ENCODE measurements around the gene PHAX.
"Not testable (repeated sequence)": the region's sequence is repeated elsewhere in the genome, so short reads cannot be mapped to it uniquely, and the experiment has no call there.

DNA sequence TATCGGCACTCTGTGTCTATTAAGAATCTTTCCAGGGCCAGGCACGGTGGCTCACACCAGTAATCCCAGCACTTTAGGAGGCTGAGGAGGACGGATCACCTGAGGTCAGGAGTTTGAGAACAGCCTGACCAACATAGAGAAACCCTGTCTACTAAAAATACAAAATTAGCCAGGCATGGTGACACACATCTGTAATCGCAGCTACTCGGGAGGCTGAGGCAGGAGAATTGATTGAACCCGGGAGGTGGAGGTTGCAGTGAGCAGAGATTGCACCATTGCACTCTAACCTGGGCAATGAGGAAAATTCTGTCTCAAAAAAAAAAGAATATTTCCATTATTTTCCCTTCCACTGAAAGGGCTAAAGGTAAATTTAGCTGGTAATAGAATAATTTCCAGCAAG, 49.0 kb downstream of the PHAX start:
- not testable (repeated sequence) for TF ChIP-seq POLR2A (IDR thresholded peaks at IDR 0.05; ENCODE audit: low read depth, low read length); TAF1 (IDR thresholded peaks at IDR 0.05; ENCODE audit: borderline replicate concordance, low read depth, low read length); POLR2AphosphoS5 (IDR thresholded peaks at IDR 0.05; ENCODE audit: low read depth, low read length)

All from GM12892 (cell line).